ENCODE results near the gene EFCC1.

DNA sequence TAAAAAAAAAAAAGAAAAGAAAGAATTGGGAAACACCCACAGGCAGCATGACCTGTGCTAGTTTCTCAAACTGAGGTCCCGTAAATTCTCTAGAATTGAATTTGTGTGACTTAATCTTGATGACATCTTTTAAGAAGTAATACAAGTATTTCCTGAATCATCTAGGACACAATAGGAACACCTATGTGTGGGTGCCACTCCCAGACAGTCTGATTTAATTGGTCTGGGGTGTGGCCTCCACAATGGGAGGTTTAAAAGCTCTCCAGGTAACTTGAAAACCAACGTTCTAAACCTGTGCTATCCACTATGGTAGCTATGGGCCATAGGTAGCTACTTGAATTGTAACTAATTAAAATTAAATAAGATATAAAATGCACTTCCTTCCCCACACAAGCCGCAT, 35.3 kb upstream of the EFCC1 start:
- TF ChIP-seq, protein P1, sequence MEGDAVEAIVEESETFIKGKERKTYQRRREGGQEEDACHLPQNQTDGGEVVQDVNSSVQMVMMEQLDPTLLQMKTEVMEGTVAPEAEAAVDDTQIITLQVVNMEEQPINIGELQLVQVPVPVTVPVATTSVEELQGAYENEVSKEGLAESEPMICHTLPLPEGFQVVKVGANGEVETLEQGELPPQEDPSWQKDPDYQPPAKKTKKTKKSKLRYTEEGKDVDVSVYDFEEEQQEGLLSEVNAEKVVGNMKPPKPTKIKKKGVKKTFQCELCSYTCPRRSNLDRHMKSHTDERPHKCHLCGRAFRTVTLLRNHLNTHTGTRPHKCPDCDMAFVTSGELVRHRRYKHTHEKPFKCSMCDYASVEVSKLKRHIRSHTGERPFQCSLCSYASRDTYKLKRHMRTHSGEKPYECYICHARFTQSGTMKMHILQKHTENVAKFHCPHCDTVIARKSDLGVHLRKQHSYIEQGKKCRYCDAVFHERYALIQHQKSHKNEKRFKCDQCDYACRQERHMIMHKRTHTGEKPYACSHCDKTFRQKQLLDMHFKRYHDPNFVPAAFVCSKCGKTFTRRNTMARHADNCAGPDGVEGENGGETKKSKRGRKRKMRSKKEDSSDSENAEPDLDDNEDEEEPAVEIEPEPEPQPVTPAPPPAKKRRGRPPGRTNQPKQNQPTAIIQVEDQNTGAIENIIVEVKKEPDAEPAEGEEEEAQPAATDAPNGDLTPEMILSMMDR (conservative IDR thresholded peaks at IDR 0.05; ENCODE audit: low read depth, low read length) = no peak
- no peak for TF ChIP-seq EZH2 (IDR thresholded peaks at IDR 0.05; ENCODE audit: borderline replicate concordance, low read depth, low read length, poor library complexity, severe bottlenecking)
